ENCODE data around the gene ARL6IP1. TPM values are rescaled to one million over a fixed set of nuclear protein-coding genes. Genes with fewer than 3 reads are reported as not detected.

ARL6IP1 gene
- total RNA-seq, 1 experiment from 2014 or later: 197 TPM

DNA sequence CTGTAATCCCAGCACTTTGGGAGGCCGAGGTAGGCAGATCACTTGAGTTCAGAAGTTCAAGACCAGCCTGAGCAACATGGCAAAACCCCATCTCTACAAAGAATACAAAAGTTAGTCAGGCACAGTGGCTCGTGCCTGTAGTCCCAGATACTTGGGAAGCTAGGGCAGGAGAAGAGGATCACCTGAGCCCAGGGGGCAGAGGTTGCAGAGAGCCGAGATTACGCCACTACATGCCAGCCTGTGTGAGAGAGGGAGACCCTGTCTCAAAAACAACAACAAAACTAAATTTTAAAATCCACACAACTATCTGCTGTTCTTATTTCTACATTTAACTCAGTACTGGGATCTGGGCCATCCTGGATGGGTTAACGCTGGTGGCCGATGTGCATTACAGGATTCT is 41.2 kb upstream of the ARL6IP1 start:
- no CpG with 5 or more reads among the region's 6 CpGs for WGBS (ENCODE audit: extremely low coverage, insufficient read length, low lambda C conversion rate)
- Histone ChIP-seq H3T11ph (ENCODE audit: low read length) (no peak overlapping the region), H3K27ac (ENCODE audit: insufficient read length, low read depth, low read length) (no peak overlapping the region), H4K20me1 (ENCODE audit: control insufficient read depth, insufficient read depth, insufficient read length) (no peaks in the 10 kb centered on the region), H3K79me1 (ENCODE audit: insufficient read depth, low read depth, low read length, poor library complexity, severe bottlenecking) (no peaks in the 10 kb centered on the region), H4K5ac (ENCODE audit: insufficient read length, low read depth, low read length) (no peak overlapping the region), H3K56ac (ENCODE audit: insufficient read length, low read depth, low read length) (no peak overlapping the region), H3K4me2 (ENCODE audit: insufficient read depth, insufficient read length, low read length) (no peak overlapping the region), H3K9me3 (ENCODE audit: control insufficient read depth, low read depth, low read length) (no peaks in the 10 kb centered on the region), H4K8ac (replicated peaks; ENCODE audit: insufficient read length, low read depth, low read length) (no peak overlapping the region), H3K9ac (ENCODE audit: extremely low read depth, insufficient read length, low read length) (no peak overlapping the region), H3K18ac (ENCODE audit: insufficient read length, low read depth, low read length) (no peak overlapping the region), H2BK5ac (ENCODE audit: insufficient read length, low read length) (no peak overlapping the region), H3K27me3 (ENCODE audit: insufficient read depth, low read length) (no peaks in the 10 kb centered on the region), H3K23me2 (ENCODE audit: insufficient read length, low read depth, low read length, poor library complexity, severe bottlenecking) (no peaks in the 10 kb centered on the region), H3K23ac (ENCODE audit: insufficient read length, low read depth, low read length) (no peak overlapping the region), H3K14ac (ENCODE audit: insufficient read depth, low read length) (no peak overlapping the region), H2AFZ (ENCODE audit: low read length) (no peak overlapping the region), H2BK120ac (ENCODE audit: low read depth, low read length, poor library complexity, severe bottlenecking) (no peak overlapping the region), H4K91ac (ENCODE audit: insufficient read length, low read depth, low read length) (no peak overlapping the region), H3K4ac (ENCODE audit: low read depth, low read length) (no peak overlapping the region), H2BK12ac (ENCODE audit: insufficient read length, low read depth, low read length) (no peak overlapping the region), H2BK15ac (ENCODE audit: low read depth, low read length) (no peak overlapping the region), H3K79me2 (ENCODE audit: insufficient read depth, low read length) (no peaks in the 10 kb centered on the region), H2AK5ac (ENCODE audit: insufficient read length, low read length) (no peak overlapping the region), H2BK20ac (ENCODE audit: low read depth, low read length, poor library complexity, severe bottlenecking) (no peak overlapping the region), H3K4me1 (ENCODE audit: insufficient read depth, low read length) (no peaks in the 10 kb centered on the region)
- TF ChIP-seq, protein P1, sequence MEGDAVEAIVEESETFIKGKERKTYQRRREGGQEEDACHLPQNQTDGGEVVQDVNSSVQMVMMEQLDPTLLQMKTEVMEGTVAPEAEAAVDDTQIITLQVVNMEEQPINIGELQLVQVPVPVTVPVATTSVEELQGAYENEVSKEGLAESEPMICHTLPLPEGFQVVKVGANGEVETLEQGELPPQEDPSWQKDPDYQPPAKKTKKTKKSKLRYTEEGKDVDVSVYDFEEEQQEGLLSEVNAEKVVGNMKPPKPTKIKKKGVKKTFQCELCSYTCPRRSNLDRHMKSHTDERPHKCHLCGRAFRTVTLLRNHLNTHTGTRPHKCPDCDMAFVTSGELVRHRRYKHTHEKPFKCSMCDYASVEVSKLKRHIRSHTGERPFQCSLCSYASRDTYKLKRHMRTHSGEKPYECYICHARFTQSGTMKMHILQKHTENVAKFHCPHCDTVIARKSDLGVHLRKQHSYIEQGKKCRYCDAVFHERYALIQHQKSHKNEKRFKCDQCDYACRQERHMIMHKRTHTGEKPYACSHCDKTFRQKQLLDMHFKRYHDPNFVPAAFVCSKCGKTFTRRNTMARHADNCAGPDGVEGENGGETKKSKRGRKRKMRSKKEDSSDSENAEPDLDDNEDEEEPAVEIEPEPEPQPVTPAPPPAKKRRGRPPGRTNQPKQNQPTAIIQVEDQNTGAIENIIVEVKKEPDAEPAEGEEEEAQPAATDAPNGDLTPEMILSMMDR (conservative IDR thresholded peaks at IDR 0.05): no peak
- H3K27ac Mint-ChIP-seq: peak overlapping the region in 2 of 3 experiments; percentile 65 to 87; a peak in 3 of 7 replicates
- H3K27me3 Mint-ChIP-seq (ENCODE audit: low read depth): no peaks in the 10 kb centered on the region
- H3K36me3 Mint-ChIP-seq (ENCODE audit: insufficient read depth in 1 of 3, low read depth in 3 of 3): peaks cover 33 to 92% (median 84%) of the 10 kb centered on the region in 3 experiments; a peak in 6 of 7 replicates
- DNase-seq: no peak
- H3K9me3 Mint-ChIP-seq: no peaks in the 10 kb centered on the region
- peaks cover 15 to 26% of the 10 kb centered on the region in 2 experiments for H3K4me1 Mint-ChIP-seq
- H3K4me3 Mint-ChIP-seq: no peak overlapping the region

Data from H9 (cell line).